ENCODE measurements around the gene TOE1. TPM values are rescaled to one million over a fixed set of nuclear protein-coding genes. Genes with fewer than 3 reads are reported as not detected.
"Not testable (repeated sequence)": the region's sequence is repeated elsewhere in the genome, so short reads cannot be mapped to it uniquely, and the experiment has no call there.

TOE1 gene
- total and polyA plus RNA-seq, 8 donors, result 0.87 to 31.5 (median 8.1) TPM

DNA sequence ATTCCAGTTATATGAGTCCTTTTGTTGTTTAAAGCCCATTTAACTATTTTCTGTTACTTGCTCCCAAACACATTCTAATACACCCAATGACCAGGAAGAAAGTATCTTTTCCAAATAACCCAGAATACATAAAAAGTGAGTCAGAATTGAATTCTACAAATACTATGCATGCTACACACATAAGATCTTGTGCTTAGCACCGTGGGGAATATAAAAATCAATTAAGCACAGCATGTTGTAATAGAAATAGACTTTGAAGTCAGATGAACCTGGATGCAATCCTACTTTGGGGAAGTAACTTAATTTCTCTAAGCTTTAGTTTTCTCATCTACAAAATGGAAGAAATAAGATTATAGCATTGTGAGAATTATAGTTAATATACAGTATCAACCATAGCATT is 40.8 kb downstream of the TOE1 start:
- Histone ChIP-seq H3K27me3 (no peaks in the 10 kb centered on the region), H3K4me1 (peaks cover 0 to 8% (median 5%) of the 10 kb centered on the region in 4 donors), H3K36me3 (no peaks in the 10 kb centered on the region), H3K9me3 (no peaks in the 10 kb centered on the region), H3K27ac (no peak overlapping the region), H3K4me3 (no peak overlapping the region)
- TF ChIP-seq POLR2AphosphoS5 (IDR thresholded peaks at IDR 0.05), result no peak
- TF ChIP-seq POLR2A (IDR thresholded peaks at IDR 0.05), result no peak
- TF ChIP-seq, protein P1, sequence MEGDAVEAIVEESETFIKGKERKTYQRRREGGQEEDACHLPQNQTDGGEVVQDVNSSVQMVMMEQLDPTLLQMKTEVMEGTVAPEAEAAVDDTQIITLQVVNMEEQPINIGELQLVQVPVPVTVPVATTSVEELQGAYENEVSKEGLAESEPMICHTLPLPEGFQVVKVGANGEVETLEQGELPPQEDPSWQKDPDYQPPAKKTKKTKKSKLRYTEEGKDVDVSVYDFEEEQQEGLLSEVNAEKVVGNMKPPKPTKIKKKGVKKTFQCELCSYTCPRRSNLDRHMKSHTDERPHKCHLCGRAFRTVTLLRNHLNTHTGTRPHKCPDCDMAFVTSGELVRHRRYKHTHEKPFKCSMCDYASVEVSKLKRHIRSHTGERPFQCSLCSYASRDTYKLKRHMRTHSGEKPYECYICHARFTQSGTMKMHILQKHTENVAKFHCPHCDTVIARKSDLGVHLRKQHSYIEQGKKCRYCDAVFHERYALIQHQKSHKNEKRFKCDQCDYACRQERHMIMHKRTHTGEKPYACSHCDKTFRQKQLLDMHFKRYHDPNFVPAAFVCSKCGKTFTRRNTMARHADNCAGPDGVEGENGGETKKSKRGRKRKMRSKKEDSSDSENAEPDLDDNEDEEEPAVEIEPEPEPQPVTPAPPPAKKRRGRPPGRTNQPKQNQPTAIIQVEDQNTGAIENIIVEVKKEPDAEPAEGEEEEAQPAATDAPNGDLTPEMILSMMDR (IDR thresholded peaks at IDR 0.05), result no peak
- no peak for TF ChIP-seq EP300 (IDR thresholded peaks at IDR 0.05)
- DNase-seq, result no peak
- WGBS, 5 donors, result 75 to 92% (median 90%) methylated on average over 1 of the region's 1 CpG
- intact Hi-C loops (cut with DNase I; ENCODE audit: low total_unique reads), result no loop called here

GRCh38 chr1:45381243-45381642 is 41.3 kb downstream of the TOE1 start:
- intact Hi-C loops (cut with DNase I; ENCODE audit: low total_unique reads), result no loop called here
- DNase-seq, result no peak
- H3K9me3 ChIP-seq, result no peaks in the 10 kb centered on the region
- H3K27ac ChIP-seq, result no peak overlapping the region
- H3K36me3 ChIP-seq, result no peaks in the 10 kb centered on the region
- peaks cover 0 to 3% (median 2%) of the 10 kb centered on the region in 4 donors for H3K4me1 ChIP-seq
- H3K4me3 ChIP-seq, result no peak overlapping the region
- no peak for TF ChIP-seq EP300 (IDR thresholded peaks at IDR 0.05)
- TF ChIP-seq POLR2AphosphoS5 (IDR thresholded peaks at IDR 0.05), result no peak
- TF ChIP-seq POLR2A (IDR thresholded peaks at IDR 0.05), result no peak
- TF ChIP-seq, protein P1 (IDR thresholded peaks at IDR 0.05), result no peak
- H3K27me3 ChIP-seq, result no peaks in the 10 kb centered on the region
- WGBS, 5 donors, result 87 to 95% (median 89%) methylated on average over 2 of the region's 2 CpGs

DNA sequence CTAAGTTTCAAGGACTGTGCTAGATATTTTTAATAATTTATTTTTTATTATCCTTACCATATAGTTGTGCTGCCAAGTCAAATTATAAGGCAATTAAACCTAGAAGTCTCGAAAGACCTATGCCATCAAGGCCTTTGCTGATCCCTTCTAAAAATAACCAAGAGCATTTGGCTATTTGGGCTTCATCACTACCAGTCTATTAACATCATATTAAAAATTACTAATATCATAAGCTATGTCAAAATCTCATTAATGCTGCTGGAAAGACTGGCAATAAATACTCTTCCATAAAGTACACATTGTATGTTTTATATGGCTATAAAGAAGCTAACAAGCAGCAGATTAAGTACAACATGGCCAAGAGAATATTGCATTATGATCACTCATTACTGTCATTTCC is 43.2 kb downstream of the TOE1 start:
- Histone ChIP-seq H3K27ac (no peak overlapping the region), H3K4me3 (no peak overlapping the region), H3K36me3 (no peaks in the 10 kb centered on the region), H3K9me3 (no peaks in the 10 kb centered on the region), H3K27me3 (no peaks in the 10 kb centered on the region), H3K4me1 (no peaks in the 10 kb centered on the region)
- intact Hi-C loops (cut with DNase I; ENCODE audit: low total_unique reads), result no loop called here
- 79 to 95% (median 89%) methylated on average over 1 of the region's 1 CpG for WGBS, 5 donors
- DNase-seq, result no peak
- TF ChIP-seq EP300 (IDR thresholded peaks at IDR 0.05), result no peak
- no peak for TF ChIP-seq POLR2A (IDR thresholded peaks at IDR 0.05)
- no peak for TF ChIP-seq POLR2AphosphoS5 (IDR thresholded peaks at IDR 0.05)
- TF ChIP-seq, protein P1 (IDR thresholded peaks at IDR 0.05), result no peak

- H3K36me3 ChIP-seq; DNase-seq; intact Hi-C loops (cut with DNase I; ENCODE audit: low total_unique reads); H3K27ac ChIP-seq; H3K4me1 ChIP-seq; H3K9me3 ChIP-seq; H3K27me3 ChIP-seq; H3K4me3 ChIP-seq: not testable (repeated sequence)
- 82 to 97% (median 95%) methylated on average over 4 of the region's 4 CpGs for WGBS, 5 donors
These were observed 44.2 kb downstream of the TOE1 start for GRCh38 chr1:45384213-45384612.

DNA sequence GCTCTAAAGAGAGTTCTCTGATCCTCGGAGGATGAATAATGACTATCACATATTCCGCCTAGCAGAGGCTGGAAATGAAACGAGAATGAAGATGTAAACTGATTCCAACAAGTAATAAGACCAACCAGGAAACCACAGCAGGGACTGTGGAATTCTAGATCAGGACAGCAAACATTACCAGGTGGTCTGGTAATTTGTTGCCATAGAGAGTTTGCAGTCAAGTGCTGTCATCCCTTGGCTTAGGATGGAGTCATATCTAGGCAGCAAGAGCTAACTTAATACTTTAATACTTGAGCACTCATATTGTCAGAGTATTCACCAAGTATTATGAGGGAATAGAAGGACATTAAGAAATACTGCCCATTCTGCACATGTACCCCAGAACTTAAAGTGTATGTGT is 45.3 kb downstream of the TOE1 start:
- WGBS, 5 donors, result 55 to 84% (median 82%) methylated on average over 3 of the region's 3 CpGs
- intact Hi-C loops (cut with DNase I; ENCODE audit: low total_unique reads), result no loop called here
- H3K27me3 ChIP-seq, result no peaks in the 10 kb centered on the region
- TF ChIP-seq EP300 (IDR thresholded peaks at IDR 0.05) (no peak), POLR2A (IDR thresholded peaks at IDR 0.05) (no peak)
- no peak overlapping the region for H3K27ac ChIP-seq
- H3K4me3 ChIP-seq, result no peak overlapping the region
- peak in 1 of 2 donors; percentile 26 for DNase-seq
- no peaks in the 10 kb centered on the region for H3K9me3 ChIP-seq
- no peaks in the 10 kb centered on the region for H3K36me3 ChIP-seq
- H3K4me1 ChIP-seq, result no peaks in the 10 kb centered on the region
